Gastrocnemius medialis (tissue), 4 donors: ENCODE results near the gene LMNTD2. TPM values are rescaled to one million over a fixed set of nuclear protein-coding genes. Genes with fewer than 3 reads are reported as not detected.

ENCODE experiments used
- ATAC-seq, 2 donors: fragments of 150-250 bp; one replicate each; pipeline ENCODE4 v1.9.1; 2016
- DNase-seq, 2 donors: peaks; one replicate each; pipeline ENCODE4 v3.0.0-alpha.2; 2019
- H3K27ac ChIP-seq, 4 donors: fragments of 200-600 bp; sonication (generic); 1 replicate in 1 of 4; 2 replicates in 3 of 4; pipeline ENCODE4 v1.5.1; 2016 to 2018; ENCODE audit warnings: mild to moderate bottlenecking in 2 of 4, moderate library complexity in 1 of 4
- H3K27me3 ChIP-seq, 3 donors: fragments of 200-600 bp; sonication (generic) in 2 of 3; 1 replicate in 1 of 3; 2 replicates in 2 of 3; pipeline versions ENCODE4 v1.5.1 to v1.6.0; 2016 to 2019; ENCODE audit warnings: mild to moderate bottlenecking in 1 of 3, moderate library complexity in 1 of 3
- H3K36me3 ChIP-seq, 2 donors: fragments of 200-600 bp; sonication (generic) in 1 of 2; one replicate each; pipeline ENCODE4 v1.5.1; 2017 to 2018
- H3K4me1 ChIP-seq, 2 donors: fragments of 200-600 bp; sonication (generic) in 1 of 2; one replicate each; pipeline ENCODE4 v1.5.1; 2016 to 2017; ENCODE audit warnings: mild to moderate bottlenecking in 2 of 2
- H3K4me3 ChIP-seq, 4 donors: fragments of 200-600 bp; sonication (generic) in 3 of 4; 1 replicate in 1 of 4; 2 replicates in 3 of 4; pipeline ENCODE4 v1.5.1; 2016 to 2019; ENCODE audit warnings: mild to moderate bottlenecking in 2 of 4
- H3K9me3 ChIP-seq, 3 donors: fragments of 200-600 bp; sonication (generic) in 2 of 3; 1 replicate in 1 of 3; 2 replicates in 2 of 3; pipeline ENCODE4 v1.5.1; 2016 to 2019
- POLR2A ChIP-seq, 2 donors: fragments of 450-650 bp; IDR thresholded peaks; one replicate each; pipeline ENCODE4 v1.6.1; 2017; ENCODE audit warnings: antibody characterized with exemption in 2 of 2, mild to moderate bottlenecking in 2 of 2, moderate library complexity in 2 of 2
- in situ Hi-C, 4 donors: fragments of 200-750 bp; cut with MboI; loops; one replicate each; pipeline versions ENCODE4 v1.15.0 to v1.8.0; 2017; ENCODE audit warnings: low sequenced_read_pairs in 4 of 4
- intact Hi-C: fragments of 100-400 bp; cut with DNase I; formaldehyde crosslinking; loops from one replicate; pipeline ENCODE4 v1.15.1; 2023; ENCODE audit warnings: low total_unique reads
- total RNA-seq, 4 donors: library from RNA; depleted of rRNA; stranded (reverse); fragments of >200 nt; gene quantifications; one replicate each; pipeline versions ENCODE4 v1.1.0 to v1.2.3, GENCODE V29; 2016
- TF ChIP-seq, protein P1 (sequence below), 5 experiments: fragments of 450-650 bp in 3 of 5; fragments of 200-600 bp in 2 of 5; sonication (generic) in 2 of 5; IDR thresholded peaks in 4 of 5; conservative IDR thresholded peaks in 1 of 5; 1 replicate in 4 of 5; 2 replicates in 1 of 5; pipeline ENCODE4 v1.5.1; 2016 to 2019; ENCODE audit warnings: antibody characterized with exemption in 5 of 5, mild to moderate bottlenecking in 3 of 5, moderate library complexity in 3 of 5

LMNTD2 gene
- total RNA-seq, 4 donors from 2014 or later, result 0.13 to 1.5 TPM; not detected in 2

DNA sequence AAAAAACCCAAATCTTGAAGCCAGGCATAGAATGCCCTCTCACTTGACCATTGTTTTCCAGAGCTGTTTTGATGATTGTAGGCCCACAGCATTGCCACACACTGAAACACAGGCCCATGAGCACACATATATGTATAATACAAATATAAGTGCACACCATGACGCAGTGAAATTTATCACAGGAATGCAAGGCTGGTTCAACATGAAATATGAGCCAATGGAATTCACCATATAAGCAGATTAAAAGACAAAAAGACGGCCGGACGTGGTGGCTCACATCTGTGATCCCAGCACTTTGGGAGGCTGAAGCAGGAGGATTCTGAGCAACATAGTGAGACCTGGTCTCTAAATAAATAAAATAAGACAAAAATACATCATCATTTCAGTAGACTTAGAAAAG is 44.1 kb downstream of the LMNTD2 start:
- H3K4me1 ChIP-seq, result peaks cover 0 to 4% of the 10 kb centered on the region in 2 donors
- no peak for TF ChIP-seq POLR2A (IDR thresholded peaks at IDR 0.05)
- TF ChIP-seq, protein P1, sequence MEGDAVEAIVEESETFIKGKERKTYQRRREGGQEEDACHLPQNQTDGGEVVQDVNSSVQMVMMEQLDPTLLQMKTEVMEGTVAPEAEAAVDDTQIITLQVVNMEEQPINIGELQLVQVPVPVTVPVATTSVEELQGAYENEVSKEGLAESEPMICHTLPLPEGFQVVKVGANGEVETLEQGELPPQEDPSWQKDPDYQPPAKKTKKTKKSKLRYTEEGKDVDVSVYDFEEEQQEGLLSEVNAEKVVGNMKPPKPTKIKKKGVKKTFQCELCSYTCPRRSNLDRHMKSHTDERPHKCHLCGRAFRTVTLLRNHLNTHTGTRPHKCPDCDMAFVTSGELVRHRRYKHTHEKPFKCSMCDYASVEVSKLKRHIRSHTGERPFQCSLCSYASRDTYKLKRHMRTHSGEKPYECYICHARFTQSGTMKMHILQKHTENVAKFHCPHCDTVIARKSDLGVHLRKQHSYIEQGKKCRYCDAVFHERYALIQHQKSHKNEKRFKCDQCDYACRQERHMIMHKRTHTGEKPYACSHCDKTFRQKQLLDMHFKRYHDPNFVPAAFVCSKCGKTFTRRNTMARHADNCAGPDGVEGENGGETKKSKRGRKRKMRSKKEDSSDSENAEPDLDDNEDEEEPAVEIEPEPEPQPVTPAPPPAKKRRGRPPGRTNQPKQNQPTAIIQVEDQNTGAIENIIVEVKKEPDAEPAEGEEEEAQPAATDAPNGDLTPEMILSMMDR (IDR thresholded peaks at IDR 0.05 in 4 of 5, conservative IDR thresholded peaks at IDR 0.05 in 1 of 5), result no peak
- H3K27ac ChIP-seq, result peak overlapping the region in 1 of 4 donors; percentile 31
- H3K27me3 ChIP-seq, result no peaks in the 10 kb centered on the region
- H3K9me3 ChIP-seq, result no peaks in the 10 kb centered on the region
- no peaks in the 10 kb centered on the region for H3K36me3 ChIP-seq
- ATAC-seq, result no peak
- no peak overlapping the region for H3K4me3 ChIP-seq
- in situ Hi-C loops, result loop anchor here in 2 of 4 donors (10.0 kb wide), 1 partner anchor 62 kb away; the partner anchor contains the start of gene PTDSS2 (in 2 of the 2)
- intact Hi-C loops, result no loop called here
- DNase-seq, result no peak

DNA sequence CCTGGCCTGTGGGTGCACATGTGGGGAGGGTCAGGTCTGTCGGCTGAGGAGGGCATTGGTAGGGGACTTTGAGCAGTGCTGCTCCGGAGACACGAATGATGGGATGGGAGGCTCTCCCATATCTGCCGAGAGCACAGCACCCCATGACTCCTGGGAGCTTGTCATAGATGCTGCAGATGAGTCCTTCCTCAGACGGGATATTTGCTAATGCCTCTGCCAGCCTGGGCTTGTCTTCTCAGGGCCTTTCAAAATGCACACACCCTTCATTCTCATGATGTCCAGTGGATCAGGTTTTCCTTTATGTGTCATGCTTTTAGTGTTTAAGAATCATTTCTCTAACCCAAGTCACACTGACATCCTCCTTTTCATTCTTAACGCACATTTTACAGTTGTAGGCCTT is 45.4 kb downstream of the LMNTD2 start:
- Histone ChIP-seq H3K27ac (no peak overlapping the region), H3K9me3 (no peaks in the 10 kb centered on the region), H3K27me3 (no peaks in the 10 kb centered on the region), H3K4me3 (no peak overlapping the region), H3K36me3 (peaks cover 0 to 6% of the 10 kb centered on the region in 2 donors), H3K4me1 (peaks cover 0 to 4% of the 10 kb centered on the region in 2 donors)
- intact Hi-C loops (no loop called here), in situ Hi-C loops (loop anchor here in 2 of 4 donors (10.0 kb wide), 1 partner anchor 60 kb away; the partner anchor contains the start of gene PTDSS2 (in 2 of the 2))
- TF ChIP-seq, protein P1 (IDR thresholded peaks at IDR 0.05 in 4 of 5, conservative IDR thresholded peaks at IDR 0.05 in 1 of 5), result no peak
- TF ChIP-seq POLR2A (IDR thresholded peaks at IDR 0.05), result no peak
- DNase-seq (no peak), ATAC-seq (no peak)

DNA sequence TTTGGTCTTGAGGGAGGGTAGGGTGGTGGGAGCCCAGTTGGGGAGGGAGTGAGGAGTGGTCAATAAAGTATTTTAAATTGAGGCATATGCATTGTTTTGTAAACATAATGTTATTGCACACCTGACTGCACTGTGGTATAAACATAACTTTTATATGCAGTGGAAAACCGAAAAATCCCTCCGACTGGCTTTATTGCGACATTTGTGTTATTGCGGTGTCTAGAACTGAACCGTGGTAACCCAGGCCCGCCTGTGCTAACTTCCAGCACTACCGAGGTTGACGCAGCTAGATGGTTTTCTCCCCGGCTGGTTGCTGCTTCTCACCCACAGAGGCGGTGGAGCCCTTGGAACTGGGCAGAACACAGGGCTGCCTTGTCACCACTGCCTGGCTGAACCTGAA is 45.9 kb downstream of the LMNTD2 start:
- intact Hi-C loops, result loop anchor here (5.0 kb wide), 1 partner anchor 1888 kb away; the partner anchor contains the start of gene TSSC4

DNA sequence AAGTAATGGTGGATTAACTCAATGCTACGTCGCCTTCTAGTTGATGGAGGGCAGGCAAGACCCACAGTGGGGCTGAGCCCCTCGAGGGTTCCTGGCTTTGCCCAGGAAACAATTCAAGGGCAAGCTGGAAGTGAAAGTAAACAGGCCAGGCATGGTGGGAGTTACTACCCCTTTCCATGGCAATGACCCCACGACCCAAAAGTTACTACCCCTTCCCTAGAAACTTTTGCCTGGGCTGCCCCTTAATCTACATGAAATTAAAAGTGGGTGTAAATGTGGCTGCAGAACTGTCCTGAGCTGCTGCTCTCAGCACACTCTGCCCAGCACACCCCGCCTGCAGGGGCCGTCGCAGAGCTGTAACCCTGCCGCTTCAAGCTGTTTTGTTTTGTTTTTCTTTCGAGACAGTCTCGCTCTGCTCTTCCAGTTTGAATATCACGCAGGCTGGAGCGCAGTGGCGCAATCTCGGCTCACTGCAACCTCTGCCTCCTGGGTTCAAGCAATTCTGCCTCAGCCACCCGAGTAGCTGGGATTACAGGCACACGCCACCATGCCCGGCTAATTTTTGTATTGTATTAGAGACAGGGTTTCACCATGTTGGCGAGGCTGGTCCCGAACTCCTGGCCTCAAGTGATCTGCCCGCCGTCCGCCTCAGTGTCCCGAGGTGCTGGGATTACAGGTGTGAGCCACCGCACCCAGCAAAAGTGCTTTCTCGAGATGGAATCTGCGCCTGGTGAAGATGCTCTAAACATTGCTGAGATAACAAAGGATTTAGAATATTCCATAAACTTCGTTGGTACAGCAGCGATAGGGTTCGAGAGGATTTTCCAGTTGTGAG is 47.6 kb downstream of the LMNTD2 start:
- intact Hi-C loops (loop anchor here (5.0 kb wide), 1 partner anchor 1889 kb away; the partner anchor contains the start of gene TSSC4), in situ Hi-C loops (loop anchor here in 2 of 4 donors (10.0 kb wide), 1 partner anchor 58 kb away; the partner anchor contains the start of gene PTDSS2 (in 2 of the 2))

More for the DNA sequence above, 45.9 kb downstream of the LMNTD2 start:
- H3K27ac ChIP-seq, result no peak overlapping the region
- no peaks in the 10 kb centered on the region for H3K27me3 ChIP-seq
- no peak for ATAC-seq
- peaks cover 0 to 4% of the 10 kb centered on the region in 2 donors for H3K4me1 ChIP-seq
- no peak overlapping the region for H3K4me3 ChIP-seq
- no peak for TF ChIP-seq POLR2A (IDR thresholded peaks at IDR 0.05)
- TF ChIP-seq, protein P1 (IDR thresholded peaks at IDR 0.05 in 4 of 5, conservative IDR thresholded peaks at IDR 0.05 in 1 of 5), result no peak
- peaks cover 0 to 6% of the 10 kb centered on the region in 2 donors for H3K36me3 ChIP-seq
- DNase-seq, result no peak
- H3K9me3 ChIP-seq, result no peaks in the 10 kb centered on the region
- in situ Hi-C loops, result loop anchor here in 2 of 4 donors (10.0 kb wide), 1 partner anchor 60 kb away; the partner anchor contains the start of gene PTDSS2 (in 2 of the 2)

More for the DNA sequence above, 47.6 kb downstream of the LMNTD2 start:
- Histone ChIP-seq H3K9me3 (no peaks in the 10 kb centered on the region), H3K4me3 (no peak overlapping the region), H3K27me3 (no peaks in the 10 kb centered on the region), H3K27ac (no peak overlapping the region), H3K4me1 (peaks cover 0 to under 1% of the 10 kb centered on the region in 2 donors), H3K36me3 (peaks cover 0 to 6% of the 10 kb centered on the region in 2 donors)
- no peak for TF ChIP-seq POLR2A (IDR thresholded peaks at IDR 0.05)
- TF ChIP-seq, protein P1 (IDR thresholded peaks at IDR 0.05 in 4 of 5, conservative IDR thresholded peaks at IDR 0.05 in 1 of 5), result no peak
- no peak for ATAC-seq
- DNase-seq, result no peak
